Activated CD8-positive, alpha-beta memory T cell treated with anti-CD3 and anti-CD28 coated beads, Interleukin-2, amount 10 ng/mL, durations not matched to agents 7 days and 5 days (primary cell): ENCODE results near the gene CTPS1. TPM values are rescaled to one million over a fixed set of nuclear protein-coding genes. Genes with fewer than 3 reads are reported as not detected.

Experiments
- ATAC-seq: fragments of 150-1000 bp; cut with Tn5 transposase; one replicate; pipeline ENCODE4 v1.10.0; 2021; ENCODE audit warnings: moderate library complexity
- CTCF ChIA-PET: fragments of 350-600 bp; sonication (Branson Sonifier 250); formaldehyde crosslinking; loops from one replicate; lab custom pipeline; 2021; ENCODE audit warnings: antibody characterized with exemption; lab: Charles Lee
- DNase-seq: peaks from one replicate; pipeline ENCODE4 v3.0.0-alpha.2; 2020
- H3K27ac Mint-ChIP-seq: one replicate; pipeline ENCODE4 v1.8.0; 2021; ENCODE audit warnings: mild to moderate bottlenecking, mixed read lengths
- H3K27me3 Mint-ChIP-seq: one replicate; pipeline ENCODE4 v1.8.0; 2021; ENCODE audit warnings: mixed read lengths
- H3K36me3 Mint-ChIP-seq: one replicate; pipeline ENCODE4 v1.8.0; 2021; ENCODE audit warnings: mild to moderate bottlenecking, mixed read lengths
- H3K4me1 Mint-ChIP-seq: one replicate; pipeline ENCODE4 v1.8.0; 2021; ENCODE audit warnings: mixed read lengths
- H3K4me3 Mint-ChIP-seq: one replicate; pipeline ENCODE4 v1.8.0; 2021; ENCODE audit warnings: mild to moderate bottlenecking, moderate library complexity, mixed read lengths
- H3K9me3 Mint-ChIP-seq: one replicate; pipeline ENCODE4 v1.8.0; 2022; ENCODE audit warnings: low read depth, mixed read lengths
- total RNA-seq, 2 experiments: library from RNA; stranded (reverse); gene quantifications; one replicate each; pipeline ENCODE4 v1.2.3, GENCODE V29; 2021

The CTPS1 gene
- total RNA-seq, 2 experiments from 2014 or later, result 77.1 to 94.1 TPM

DNA sequence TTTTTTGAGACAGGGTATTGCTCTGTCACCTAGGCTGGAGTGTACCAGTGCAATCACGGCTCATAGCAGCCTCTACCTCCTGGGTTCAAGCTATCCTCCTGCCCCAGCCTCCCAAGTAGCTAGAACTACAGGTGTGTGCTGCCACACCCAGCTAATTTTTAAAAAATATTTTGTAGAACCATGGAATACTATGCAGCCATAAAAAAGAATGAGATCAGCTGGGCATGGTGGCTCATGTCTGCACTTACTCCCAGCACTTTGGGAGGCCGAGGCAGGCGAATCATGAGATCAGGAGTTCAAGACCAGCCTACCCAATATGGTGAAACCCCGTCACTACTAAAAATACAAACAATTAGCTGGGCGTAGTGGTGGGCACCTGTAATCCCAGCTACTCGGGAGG is 29.9 kb upstream of the CTPS1 start:
- no peak for ATAC-seq
- peaks cover 20% of the 10 kb centered on the region for H3K4me1 Mint-ChIP-seq

DNA sequence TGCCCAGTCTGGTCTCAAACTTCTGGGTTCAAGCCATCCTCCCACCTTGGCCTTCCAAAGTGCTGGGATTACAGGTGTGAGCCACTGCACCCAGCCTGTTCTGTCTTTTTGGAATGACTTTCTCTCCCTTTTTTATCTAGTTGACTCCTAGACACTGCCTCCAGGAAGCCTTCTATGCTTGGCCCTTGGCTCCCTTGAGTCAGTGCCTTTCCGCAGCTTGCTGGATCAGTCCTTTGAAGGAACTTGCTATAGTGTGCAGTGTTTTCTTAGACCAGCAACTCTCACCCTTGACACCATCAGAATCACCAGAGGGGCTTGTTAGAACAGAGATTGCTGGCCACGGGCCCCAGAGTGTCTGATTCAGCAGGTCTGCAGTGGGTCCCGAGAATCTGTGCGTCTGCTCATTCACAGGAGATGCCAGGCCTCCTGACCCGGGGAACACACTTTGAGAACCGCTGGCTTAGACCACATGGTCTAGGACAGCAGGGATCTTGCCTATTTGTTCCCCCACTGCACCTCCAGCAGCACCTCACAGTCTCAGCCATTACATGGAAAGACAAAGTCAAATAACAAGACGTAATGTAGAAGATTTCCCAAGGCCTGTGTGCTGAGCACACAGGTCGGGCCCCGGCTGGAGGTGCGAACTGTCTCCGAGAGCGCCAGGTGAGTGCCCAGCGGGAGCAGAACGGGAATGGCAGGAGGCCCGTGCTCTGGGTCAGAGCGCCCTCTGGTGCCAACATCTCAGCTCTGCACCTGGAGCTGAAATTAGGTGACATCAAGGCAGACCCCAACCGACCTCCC is 27.4 kb upstream of the CTPS1 start:
- Mint-ChIP-seq H3K9me3 (no peaks in the 10 kb centered on the region), H3K4me1 (peaks cover 20% of the 10 kb centered on the region), H3K4me3 (no peak overlapping the region), H3K36me3 (no peaks in the 10 kb centered on the region), H3K27ac (no peak overlapping the region), H3K27me3 (peaks cover 21% of the 10 kb centered on the region)
- CTCF ChIA-PET, result interaction anchor here (0.6 to 10.2 kb wide), 41 partner anchors 9 to 1393 kb away, joined by 3 to 195 read pairs (median 4); partner anchors contain the start of genes CITED4, CTPS1 and ZNF684
- DNase-seq, result peak; percentile 68
- peak; percentile 81 for ATAC-seq

More for the DNA sequence above, 29.9 kb upstream of the CTPS1 start:
- no peak overlapping the region for H3K27ac Mint-ChIP-seq
- DNase-seq, result no peak
- no peaks in the 10 kb centered on the region for H3K36me3 Mint-ChIP-seq
- CTCF ChIA-PET, result interaction anchor here (0.8 to 10.2 kb wide), 25 partner anchors 8 to 356 kb away, joined by 3 to 195 read pairs (median 5); partner anchors contain the start of genes CITED4 and CTPS1
- H3K9me3 Mint-ChIP-seq, result no peaks in the 10 kb centered on the region
- peaks cover 21% of the 10 kb centered on the region for H3K27me3 Mint-ChIP-seq
- H3K4me3 Mint-ChIP-seq, result no peak overlapping the region

- Mint-ChIP-seq H3K36me3 (no peaks in the 10 kb centered on the region), H3K4me3 (no peak overlapping the region), H3K9me3 (no peaks in the 10 kb centered on the region), H3K27ac (no peak overlapping the region), H3K4me1 (peaks cover 20% of the 10 kb centered on the region), H3K27me3 (peaks cover 21% of the 10 kb centered on the region)
- ATAC-seq (peak; percentile 20), DNase-seq (no peak)
- CTCF ChIA-PET, result interaction anchor here (0.6 to 10.2 kb wide), 38 partner anchors 10 to 1394 kb away, joined by 3 to 195 read pairs (median 4); partner anchors contain the start of genes CITED4 and CTPS1
Observed at GRCh38 chr1:40952744-40953315, 26.7 kb upstream of the CTPS1 start.

DNA sequence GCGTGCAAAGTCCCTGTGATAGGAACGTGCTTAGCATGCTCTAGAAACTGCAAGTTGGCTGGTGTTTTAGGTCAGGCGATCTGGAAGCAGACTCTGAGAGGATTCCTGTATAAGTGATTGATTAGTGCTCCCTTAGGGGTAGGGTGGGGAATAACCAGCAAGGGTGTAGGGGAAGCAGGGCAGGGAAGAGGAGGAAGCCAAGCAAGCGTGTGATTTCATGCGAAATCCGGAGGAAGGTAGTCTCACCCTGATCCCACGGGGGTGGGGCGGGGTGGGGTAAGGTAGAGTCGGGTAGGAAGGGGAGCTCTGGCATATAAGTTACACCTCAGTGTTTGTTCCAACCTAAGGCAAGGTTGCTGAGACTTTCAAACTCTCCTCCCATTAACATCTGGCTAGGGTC is 24.9 kb upstream of the CTPS1 start:
- H3K4me1 Mint-ChIP-seq, result peaks cover 12% of the 10 kb centered on the region
- no peaks in the 10 kb centered on the region for H3K36me3 Mint-ChIP-seq
- peaks cover 22% of the 10 kb centered on the region for H3K27me3 Mint-ChIP-seq
- DNase-seq, result no peak
- H3K9me3 Mint-ChIP-seq, result no peaks in the 10 kb centered on the region
- no peak for ATAC-seq
- H3K27ac Mint-ChIP-seq, result no peak overlapping the region
- CTCF ChIA-PET, result interaction anchor here (9.1 to 10.2 kb wide), 2 partner anchors 93 to 107 kb away, joined by 119 to 195 read pairs; partner anchors contain the start of gene CITED4
- H3K4me3 Mint-ChIP-seq, result no peak overlapping the region

GRCh38 chr1:40955266-40955665 is 24.2 kb upstream of the CTPS1 start:
- no peak for DNase-seq
- Mint-ChIP-seq H3K4me1 (peaks cover 12% of the 10 kb centered on the region), H3K9me3 (no peaks in the 10 kb centered on the region), H3K4me3 (no peak overlapping the region), H3K27ac (no peak overlapping the region), H3K36me3 (no peaks in the 10 kb centered on the region), H3K27me3 (peaks cover 22% of the 10 kb centered on the region)
- no peak for ATAC-seq
- CTCF ChIA-PET, result interaction anchor here (9.1 to 10.2 kb wide), 2 partner anchors 94 to 107 kb away, joined by 119 to 195 read pairs; partner anchors contain the start of gene CITED4

GRCh38 chr1:40956407-40956806 is 23.1 kb upstream of the CTPS1 start:
- DNase-seq, result no peak

GRCh38 chr1:40958210-40958609 is 21.3 kb upstream of the CTPS1 start:
- peaks cover 19% of the 10 kb centered on the region for H3K27me3 Mint-ChIP-seq
- H3K9me3 Mint-ChIP-seq, result no peaks in the 10 kb centered on the region
- no peaks in the 10 kb centered on the region for H3K36me3 Mint-ChIP-seq
- CTCF ChIA-PET, result interaction anchor here (0.8 to 1.9 kb wide), 2 partner anchors 9 to 12 kb away, joined by 3 to 6 read pairs; no protein-coding TSS in a partner anchor
- H3K4me1 Mint-ChIP-seq, result peaks cover 1% of the 10 kb centered on the region
- H3K4me3 Mint-ChIP-seq, result no peak overlapping the region
- no peak for ATAC-seq
- no peak overlapping the region for H3K27ac Mint-ChIP-seq
- DNase-seq, result no peak

More at GRCh38 chr1:40956407-40956806, 23.1 kb upstream of the CTPS1 start:
- H3K27ac Mint-ChIP-seq, result no peak overlapping the region
- H3K36me3 Mint-ChIP-seq, result no peaks in the 10 kb centered on the region
- peaks cover 12% of the 10 kb centered on the region for H3K4me1 Mint-ChIP-seq
- CTCF ChIA-PET, result interaction anchor here (1.3 to 10.2 kb wide), 4 partner anchors 7 to 477 kb away, joined by 3 to 195 read pairs (median 62); partner anchors contain the start of gene CITED4
- no peak for ATAC-seq
- no peak overlapping the region for H3K4me3 Mint-ChIP-seq
- H3K9me3 Mint-ChIP-seq, result no peaks in the 10 kb centered on the region
- H3K27me3 Mint-ChIP-seq, result peaks cover 22% of the 10 kb centered on the region

- Mint-ChIP-seq H3K36me3 (no peaks in the 10 kb centered on the region), H3K27ac (no peak overlapping the region), H3K4me1 (no peaks in the 10 kb centered on the region), H3K4me3 (no peak overlapping the region), H3K27me3 (peaks cover 4% of the 10 kb centered on the region), H3K9me3 (no peaks in the 10 kb centered on the region)
- CTCF ChIA-PET, result interaction anchor here (1.4 to 9.8 kb wide), 2 partner anchors 15 to 191 kb away, joined by 4 to 88 read pairs; no protein-coding TSS in a partner anchor
- ATAC-seq, result no peak
- DNase-seq, result no peak
Observed at GRCh38 chr1:40965531-40965930, 14.0 kb upstream of the CTPS1 start.

DNA sequence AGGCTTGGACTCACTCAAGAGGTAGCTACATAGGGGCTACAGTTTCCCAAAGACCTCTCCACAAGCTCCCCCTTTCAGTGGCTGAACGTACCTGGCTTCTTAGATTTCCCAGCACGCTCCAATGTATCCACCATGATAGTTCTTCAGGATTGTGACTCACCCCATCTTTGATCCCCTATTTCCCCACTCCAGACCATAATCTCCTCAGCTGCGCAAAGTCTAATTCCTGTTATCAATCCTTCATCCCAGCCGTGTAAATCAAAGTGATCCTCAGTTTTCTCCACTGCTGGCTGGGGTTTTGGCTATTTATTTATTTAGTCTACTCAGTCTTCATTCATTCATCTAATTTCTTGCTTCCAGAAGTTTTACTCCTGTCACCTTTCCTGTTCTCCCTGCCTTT is 13.1 kb upstream of the CTPS1 start:
- H3K9me3 Mint-ChIP-seq, result no peaks in the 10 kb centered on the region
- no peak for DNase-seq
- no peak overlapping the region for H3K27ac Mint-ChIP-seq
- no peaks in the 10 kb centered on the region for H3K36me3 Mint-ChIP-seq
- H3K4me3 Mint-ChIP-seq, result no peak overlapping the region
- CTCF ChIA-PET, result interaction anchor here (1.4 to 9.8 kb wide), 2 partner anchors 16 to 192 kb away, joined by 4 to 88 read pairs; no protein-coding TSS in a partner anchor
- no peak for ATAC-seq
- H3K4me1 Mint-ChIP-seq, result no peaks in the 10 kb centered on the region
- peaks cover 4% of the 10 kb centered on the region for H3K27me3 Mint-ChIP-seq

DNA sequence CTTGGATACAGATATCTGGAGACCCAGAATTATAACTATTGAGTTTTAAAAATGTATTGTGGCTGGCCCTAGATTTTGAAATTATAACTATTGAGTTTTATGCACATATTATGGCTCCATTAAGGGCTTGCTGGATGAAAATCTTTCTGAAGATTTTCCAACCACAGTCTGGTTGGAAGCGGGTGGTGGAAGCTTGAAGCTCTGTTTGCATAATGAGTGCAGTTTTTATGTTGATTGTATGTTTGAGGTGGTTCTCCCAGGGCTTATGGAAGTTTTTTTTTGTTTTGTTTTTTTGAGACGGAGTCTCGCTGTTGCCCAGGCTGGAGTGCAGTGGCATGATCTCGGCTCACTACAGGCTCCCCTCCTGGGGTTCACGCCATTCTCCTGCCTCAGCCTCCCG is 10.1 kb upstream of the CTPS1 start:
- CTCF ChIA-PET, result interaction anchor here (1.2 kb wide), 1 partner anchor 11 kb away, joined by 3 read pairs; no protein-coding TSS in a partner anchor
- ATAC-seq (no peak), DNase-seq (no peak)
- Mint-ChIP-seq H3K4me1 (peaks cover 7% of the 10 kb centered on the region), H3K27ac (no peak overlapping the region), H3K27me3 (peaks cover 4% of the 10 kb centered on the region), H3K9me3 (no peaks in the 10 kb centered on the region), H3K36me3 (no peaks in the 10 kb centered on the region), H3K4me3 (no peak overlapping the region)

DNA sequence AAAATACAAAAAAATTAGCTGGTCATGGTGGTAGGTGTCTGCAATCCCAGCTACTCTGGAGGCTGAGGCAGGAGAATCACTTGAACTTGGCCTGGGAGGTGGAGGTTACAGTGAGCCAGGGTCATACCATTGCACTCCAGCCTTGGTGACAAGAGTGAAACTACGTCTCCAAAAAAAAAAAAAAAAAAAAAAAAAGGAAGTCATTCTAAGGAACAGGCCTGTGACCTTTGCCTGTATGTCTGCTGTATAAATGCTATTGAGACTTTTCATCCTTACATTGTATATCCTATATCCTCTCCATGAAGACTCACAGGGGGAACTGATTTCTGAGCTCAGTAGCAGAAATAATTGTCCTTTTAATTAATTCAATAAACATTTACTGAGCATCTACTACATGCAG is 7.5 kb upstream of the CTPS1 start:
- ATAC-seq, result no peak
- H3K9me3 Mint-ChIP-seq, result no peaks in the 10 kb centered on the region
- CTCF ChIA-PET, result interaction anchor here (1.0 to 2.3 kb wide), 4 partner anchors 20 to 568 kb away, joined by 3 to 10 read pairs (median 3); partner anchors contain the start of gene CITED4

GRCh38 chr1:40973912-40974311 is 5.6 kb upstream of the CTPS1 start:
- H3K27ac Mint-ChIP-seq, result no peak overlapping the region
- peaks cover 13% of the 10 kb centered on the region for H3K4me1 Mint-ChIP-seq
- H3K4me3 Mint-ChIP-seq, result no peak overlapping the region
- H3K9me3 Mint-ChIP-seq, result no peaks in the 10 kb centered on the region
- no peak for DNase-seq
- ATAC-seq, result no peak
- H3K27me3 Mint-ChIP-seq, result peaks cover 2% of the 10 kb centered on the region
- CTCF ChIA-PET, result interaction anchor here (0.6 kb wide), 1 partner anchor 382 kb away, joined by 3 read pairs; no protein-coding TSS in a partner anchor
- no peaks in the 10 kb centered on the region for H3K36me3 Mint-ChIP-seq

More for the DNA sequence above, 7.5 kb upstream of the CTPS1 start:
- no peak for DNase-seq
- no peak overlapping the region for H3K27ac Mint-ChIP-seq
- no peaks in the 10 kb centered on the region for H3K36me3 Mint-ChIP-seq
- H3K27me3 Mint-ChIP-seq, result peaks cover 2% of the 10 kb centered on the region
- no peak overlapping the region for H3K4me3 Mint-ChIP-seq
- peaks cover 11% of the 10 kb centered on the region for H3K4me1 Mint-ChIP-seq

DNA sequence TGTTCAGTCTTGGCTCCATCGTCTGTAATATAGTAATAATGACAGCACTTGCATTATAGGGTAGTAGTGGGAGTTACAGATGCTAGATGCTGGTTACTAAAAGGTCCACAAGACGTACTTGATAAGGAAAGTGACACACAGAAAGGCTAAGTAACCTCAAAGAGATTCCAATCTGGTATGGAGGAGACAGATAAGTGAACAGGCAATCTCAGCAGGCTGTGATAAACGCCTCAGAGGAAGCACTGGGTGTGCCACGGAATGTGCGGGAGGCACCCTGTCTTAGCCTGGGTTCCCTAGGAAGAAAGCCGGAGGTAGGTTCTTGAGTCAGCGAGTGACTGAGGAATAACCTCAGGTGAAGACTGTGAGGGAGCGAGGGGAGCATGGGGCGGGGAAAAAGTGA is 4.6 kb upstream of the CTPS1 start:
- H3K27me3 Mint-ChIP-seq, result no peaks in the 10 kb centered on the region
- no peak overlapping the region for H3K4me3 Mint-ChIP-seq
- no peaks in the 10 kb centered on the region for H3K9me3 Mint-ChIP-seq
- DNase-seq (no peak), ATAC-seq (no peak)
- peaks cover 14% of the 10 kb centered on the region for H3K4me1 Mint-ChIP-seq
- H3K27ac Mint-ChIP-seq, result no peak overlapping the region
- H3K36me3 Mint-ChIP-seq, result no peaks in the 10 kb centered on the region
- CTCF ChIA-PET, result interaction anchor here (1.1 kb wide), 1 partner anchor 22 kb away, joined by 4 read pairs; no protein-coding TSS in a partner anchor
